ENCODE measurements around the gene MYBPC2. TPM values are rescaled to one million over a fixed set of nuclear protein-coding genes. Genes with fewer than 3 reads are reported as not detected.

Gene MYBPC2
- total and polyA plus RNA-seq, 2 donors (not counting 1 experiment from before 2014, with no cell fraction given), result 1.1 to 1.7 TPM

GRCh38 chr19:50461066-50461875 is 28.6 kb downstream of the MYBPC2 start:
- Histone ChIP-seq H3K4me2 (replicated peaks; ENCODE audit: low read depth, low read length, poor library complexity, severe bottlenecking) (peak overlapping the region; percentile 73), H3K27ac (ENCODE audit: low read length in 2 of 2) (peak overlapping the region; percentile 79 to 84), H3K9me3 (ENCODE audit: control extremely low read depth in 1 of 3, control insufficient read depth in 2 of 3, insufficient read depth in 1 of 3, low read length in 2 of 3) (no peaks in the 10 kb centered on the region), H3K36me3 (replicated peaks in 1 of 2; ENCODE audit: control extremely low read depth in 1 of 2, control insufficient read depth in 1 of 2, extremely low read depth in 1 of 2, insufficient read depth in 2 of 2, low read length in 1 of 2) (no peaks in the 10 kb centered on the region), H2AFZ (ENCODE audit: insufficient read depth, low read depth, low read length, poor library complexity, severe bottlenecking) (peak overlapping the region; percentile 50), H3K79me2 (ENCODE audit: control insufficient read depth, insufficient read depth, low read length) (no peaks in the 10 kb centered on the region), H3K4me1 (ENCODE audit: control insufficient read depth in 2 of 2, insufficient read depth in 2 of 2, low read length in 2 of 2) (peaks cover 21 to 26% of the 10 kb centered on the region in 2 donors), H3K4me3 (ENCODE audit: control extremely low read depth in 1 of 5, extremely low read depth in 1 of 5, insufficient read depth in 1 of 5, low read depth in 2 of 5, low read length in 4 of 5) (no peak overlapping the region), H4K20me1 (ENCODE audit: control insufficient read depth, insufficient read depth, low read length, poor library complexity, severe bottlenecking) (no peaks in the 10 kb centered on the region), H3K27me3 (replicated peaks in 1 of 4; ENCODE audit: control extremely low read depth in 1 of 4, control insufficient read depth in 3 of 4, insufficient read depth in 4 of 4, low read length in 3 of 4) (no peaks in the 10 kb centered on the region), H3K9ac (ENCODE audit: low read length) (no peak overlapping the region)
- intact Hi-C loops (cut with micrococcal nuclease), result loop anchor here (1.0 to 2.0 kb wide), 7 partner anchors 27 to 208 kb away; partner anchors contain the start of gene NR1H2
- Mint-ChIP-seq H3K27ac (peak overlapping the region; percentile 74), H3K4me1 (peaks cover 18% of the 10 kb centered on the region), H3K4me3 (peak overlapping the region; percentile 54), H3K9me3 (ENCODE audit: insufficient read depth) (no peaks in the 10 kb centered on the region), H3K27me3 (no peaks in the 10 kb centered on the region)
- TF ChIP-seq EZH2 (IDR thresholded peaks at IDR 0.05; ENCODE audit: borderline replicate concordance, insufficient read depth, low read depth, low read length, poor library complexity, severe bottlenecking), result no peak
- TF ChIP-seq, protein P1, sequence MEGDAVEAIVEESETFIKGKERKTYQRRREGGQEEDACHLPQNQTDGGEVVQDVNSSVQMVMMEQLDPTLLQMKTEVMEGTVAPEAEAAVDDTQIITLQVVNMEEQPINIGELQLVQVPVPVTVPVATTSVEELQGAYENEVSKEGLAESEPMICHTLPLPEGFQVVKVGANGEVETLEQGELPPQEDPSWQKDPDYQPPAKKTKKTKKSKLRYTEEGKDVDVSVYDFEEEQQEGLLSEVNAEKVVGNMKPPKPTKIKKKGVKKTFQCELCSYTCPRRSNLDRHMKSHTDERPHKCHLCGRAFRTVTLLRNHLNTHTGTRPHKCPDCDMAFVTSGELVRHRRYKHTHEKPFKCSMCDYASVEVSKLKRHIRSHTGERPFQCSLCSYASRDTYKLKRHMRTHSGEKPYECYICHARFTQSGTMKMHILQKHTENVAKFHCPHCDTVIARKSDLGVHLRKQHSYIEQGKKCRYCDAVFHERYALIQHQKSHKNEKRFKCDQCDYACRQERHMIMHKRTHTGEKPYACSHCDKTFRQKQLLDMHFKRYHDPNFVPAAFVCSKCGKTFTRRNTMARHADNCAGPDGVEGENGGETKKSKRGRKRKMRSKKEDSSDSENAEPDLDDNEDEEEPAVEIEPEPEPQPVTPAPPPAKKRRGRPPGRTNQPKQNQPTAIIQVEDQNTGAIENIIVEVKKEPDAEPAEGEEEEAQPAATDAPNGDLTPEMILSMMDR (IDR thresholded peaks at IDR 0.05), result peak; percentile 93
- WGBS (ENCODE audit: insufficient coverage), result 28% methylated on average over 21 of the region's 28 CpGs
- ChIA-PET POLR2A (interaction anchor here (0.9 to 2.1 kb wide), 12 partner anchors 25 to 128 kb away, joined by 4 to 16 read pairs (median 7); partner anchors contain the start of genes NR1H2, POLD1 and SPIB), CTCF (interaction anchor here (0.7 to 4.3 kb wide), 30 partner anchors 9 to 461 kb away, joined by 3 to 131 read pairs (median 6); partner anchors contain the start of genes JOSD2, KCNC3, NAPSA and NR1H2)
- DNase-seq (peak; percentile 87), ATAC-seq (ENCODE audit: low read depth) (peak; percentile 70)

DNA sequence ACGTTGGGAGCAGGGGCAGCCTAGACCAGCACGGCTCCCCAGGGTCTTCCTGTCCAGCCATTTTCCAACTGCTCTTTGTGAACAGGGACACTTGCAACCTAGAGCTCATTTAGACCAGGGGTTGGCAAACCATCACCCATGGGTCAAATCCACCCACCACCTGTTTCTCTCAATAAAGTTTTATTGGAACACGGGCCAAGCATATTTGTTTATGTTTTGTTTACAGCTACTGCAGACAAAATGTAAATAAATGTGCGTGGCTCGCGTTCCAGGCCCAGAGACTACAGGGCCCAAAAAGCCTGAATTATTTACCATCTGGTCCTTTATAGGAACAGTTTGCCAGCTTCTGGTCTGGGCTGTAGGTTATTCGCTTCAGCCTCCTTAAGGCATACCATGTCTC is 30.3 kb downstream of the MYBPC2 start:
- ChIA-PET POLR2A (interaction anchor here (0.6 kb wide), 1 partner anchor 161 kb away, joined by 8 read pairs; no protein-coding TSS in a partner anchor), CTCF (interaction anchor here (1.0 to 4.3 kb wide), 11 partner anchors 11 to 120 kb away, joined by 3 to 131 read pairs (median 8); partner anchors contain the start of genes NAPSA, NR1H2, POLD1 and SPIB)
- no peaks in the 10 kb centered on the region for H3K79me2 ChIP-seq (ENCODE audit: control insufficient read depth, insufficient read depth, low read length)
- H3K4me1 ChIP-seq (ENCODE audit: control insufficient read depth in 2 of 2, insufficient read depth in 2 of 2, low read length in 2 of 2), result peaks cover 21 to 26% of the 10 kb centered on the region in 2 donors
- H3K36me3 ChIP-seq (replicated peaks in 1 of 2; ENCODE audit: control extremely low read depth in 1 of 2, control insufficient read depth in 1 of 2, extremely low read depth in 1 of 2, insufficient read depth in 2 of 2, low read length in 1 of 2), result no peaks in the 10 kb centered on the region
- intact Hi-C loops (cut with micrococcal nuclease), result no loop called here
- DNase-seq (no peak), ATAC-seq (ENCODE audit: low read depth) (no peak)
- H3K4me2 ChIP-seq (replicated peaks; ENCODE audit: low read depth, low read length, poor library complexity, severe bottlenecking), result no peak overlapping the region
- no peak overlapping the region for H3K4me3 ChIP-seq (ENCODE audit: control extremely low read depth in 1 of 5, extremely low read depth in 1 of 5, insufficient read depth in 1 of 5, low read depth in 2 of 5, low read length in 4 of 5)
- no peaks in the 10 kb centered on the region for H3K9me3 ChIP-seq (ENCODE audit: control extremely low read depth in 1 of 3, control insufficient read depth in 2 of 3, insufficient read depth in 1 of 3, low read length in 2 of 3)
- no peak overlapping the region for H3K4me3 Mint-ChIP-seq
- no peaks in the 10 kb centered on the region for H3K27me3 Mint-ChIP-seq
- no peaks in the 10 kb centered on the region for H3K9me3 Mint-ChIP-seq (ENCODE audit: insufficient read depth)
- H3K27ac ChIP-seq (ENCODE audit: low read length in 2 of 2), result no peak overlapping the region
- 79% methylated on average over 3 of the region's 7 CpGs for WGBS (ENCODE audit: insufficient coverage)
- no peak overlapping the region for H3K27ac Mint-ChIP-seq
- no peak overlapping the region for H3K9ac ChIP-seq (ENCODE audit: low read length)
- no peak overlapping the region for H2AFZ ChIP-seq (ENCODE audit: insufficient read depth, low read depth, low read length, poor library complexity, severe bottlenecking)
- no peaks in the 10 kb centered on the region for H4K20me1 ChIP-seq (ENCODE audit: control insufficient read depth, insufficient read depth, low read length, poor library complexity, severe bottlenecking)
- H3K4me1 Mint-ChIP-seq, result peaks cover 18% of the 10 kb centered on the region
- no peak for TF ChIP-seq EZH2 (IDR thresholded peaks at IDR 0.05; ENCODE audit: borderline replicate concordance, insufficient read depth, low read depth, low read length, poor library complexity, severe bottlenecking)
- TF ChIP-seq, protein P1 (IDR thresholded peaks at IDR 0.05), result no peak
- no peaks in the 10 kb centered on the region for H3K27me3 ChIP-seq (replicated peaks in 1 of 4; ENCODE audit: control extremely low read depth in 1 of 4, control insufficient read depth in 3 of 4, insufficient read depth in 4 of 4, low read length in 3 of 4)

All from B cell (primary cell).